Liver (tissue), 9 donors: ENCODE data around the gene EMP2. TPM values are rescaled to one million over a fixed set of nuclear protein-coding genes. Genes with fewer than 3 reads are reported as not detected.
"Not testable (repeated sequence)": the region's sequence is repeated elsewhere in the genome, so short reads cannot be mapped to it uniquely, and the experiment has no call there.

Experiments used
- DNase-seq: peaks from one replicate; pipeline ENCODE4 v3.0.0-alpha.2; 2017; ENCODE audit warnings: low spot score
- H3K27ac ChIP-seq, 2 donors: one replicate each; pipeline ENCODE4 v1.7.0; 2013; ENCODE audit warnings: inconsistent platforms in 2 of 2, low read length in 2 of 2, control low read depth in 1 of 2, low read depth in 1 of 2, mild to moderate bottlenecking in 1 of 2
- H3K27me3 ChIP-seq, 4 donors: one replicate each; pipeline versions ENCODE4 v1.6.1 to v1.7.0; 2013; ENCODE audit warnings: low read length in 3 of 4, inconsistent platforms in 1 of 4, mild to moderate bottlenecking in 1 of 4, moderate library complexity in 1 of 4; ENCODE audit not compliant: control insufficient read depth in 4 of 4, insufficient read depth in 4 of 4
- H3K36me3 ChIP-seq, 4 donors: one replicate each; pipeline versions ENCODE4 v1.6.1 to v1.7.0; 2013; ENCODE audit warnings: low read length in 3 of 4, mild to moderate bottlenecking in 3 of 4, low read depth in 1 of 4, moderate library complexity in 1 of 4; ENCODE audit not compliant: control insufficient read depth in 4 of 4, insufficient read depth in 3 of 4
- H3K4me1 ChIP-seq, 4 donors: one replicate each; pipeline versions ENCODE4 v1.6.1 to v1.7.0; 2013; ENCODE audit warnings: low read length in 3 of 4, mild to moderate bottlenecking in 3 of 4, moderate library complexity in 1 of 4; ENCODE audit not compliant: control insufficient read depth in 4 of 4, insufficient read depth in 4 of 4
- H3K4me3 ChIP-seq, 3 donors: one replicate each; pipeline versions ENCODE4 v1.6.1 to v1.7.0; 2013; ENCODE audit warnings: low read length in 3 of 3, control low read depth in 1 of 3, low read depth in 1 of 3, mild to moderate bottlenecking in 1 of 3
- H3K9ac ChIP-seq, 2 donors: one replicate each; pipeline ENCODE4 v1.7.0; 2013; ENCODE audit warnings: low read length in 2 of 2, mild to moderate bottlenecking in 2 of 2, moderate library complexity in 2 of 2, control low read depth in 1 of 2, low read depth in 1 of 2
- H3K9me3 ChIP-seq, 4 donors: one replicate each; pipeline versions ENCODE4 v1.6.1 to v1.7.0; 2013; ENCODE audit warnings: low read length in 3 of 4; ENCODE audit not compliant: control insufficient read depth in 4 of 4
- FOXA2 ChIP-seq: IDR thresholded peaks from 2 replicates; pipeline ENCODE4 v1.6.1; 2016; ENCODE audit warnings: antibody characterized with exemption
- JUND ChIP-seq, 2 donors: IDR thresholded peaks; 2 replicates each; pipeline ENCODE4 v1.6.1; 2016; ENCODE audit warnings: antibody characterized with exemption in 2 of 2
- MAX ChIP-seq: IDR thresholded peaks from 2 replicates; pipeline ENCODE4 v1.6.1; 2016; ENCODE audit warnings: antibody characterized with exemption
- RAD21 ChIP-seq, 2 donors: IDR thresholded peaks; 2 replicates each; pipeline ENCODE4 v1.6.1; 2016; ENCODE audit warnings: antibody characterized with exemption in 2 of 2, mild to moderate bottlenecking in 2 of 2
- REST ChIP-seq: IDR thresholded peaks from 2 replicates; pipeline ENCODE4 v1.6.1; 2016; ENCODE audit warnings: antibody characterized with exemption, mild to moderate bottlenecking
- RXRA ChIP-seq, 2 donors: IDR thresholded peaks; 2 replicates each; pipeline ENCODE4 v1.6.1; 2017 to 2018; ENCODE audit warnings: antibody characterized with exemption in 2 of 2, mild to moderate bottlenecking in 1 of 2
- SP1 ChIP-seq: IDR thresholded peaks from 2 replicates; pipeline ENCODE4 v1.6.1; 2018; ENCODE audit warnings: antibody characterized with exemption, mild to moderate bottlenecking
- YY1 ChIP-seq: IDR thresholded peaks from 2 replicates; pipeline ENCODE4 v1.6.1; 2016; ENCODE audit warnings: antibody characterized with exemption, mild to moderate bottlenecking
- ZBTB33 ChIP-seq: IDR thresholded peaks from 2 replicates; pipeline ENCODE4 v1.6.1; 2016; ENCODE audit warnings: antibody characterized with exemption
- WGBS: extraction: QIAGEN DNeasy Blood & Tissue Kit; methylation state at CpG from one replicate; pipeline ENCODE4 v1.1.7; 2013; 5-methylcytosine and 5-hydroxymethylcytosine counted together
- polyA plus RNA-seq, 2 donors: library from polyadenylated mRNA; stranded (reverse) in 1 of 2; unstranded in 1 of 2; fragments of 200-250 nt in 1 of 2; fragments of >200 nt in 1 of 2; fragmentation: Nextera tagmentation in 1 of 2; extraction: Ambion mirVana in 1 of 2; gene quantifications; one replicate each; pipeline versions ENCODE4 v1.2.1 to v1.2.3, GENCODE V29; 2013 to 2015
- total RNA-seq, 2 donors: library from RNA; depleted of rRNA; stranded (reverse); fragments of >200 nt; gene quantifications; one replicate each; pipeline ENCODE4 v1.2.3, GENCODE V29; 2014
- donor health status: healthy.
- donor health status: healthy.
- donor health status: healthy.
- donor health status: healthy.
- donor health status: healthy.

Gene EMP2
- total and polyA plus RNA-seq, 4 donors: 6.2 to 138 (median 66.7) TPM

DNA sequence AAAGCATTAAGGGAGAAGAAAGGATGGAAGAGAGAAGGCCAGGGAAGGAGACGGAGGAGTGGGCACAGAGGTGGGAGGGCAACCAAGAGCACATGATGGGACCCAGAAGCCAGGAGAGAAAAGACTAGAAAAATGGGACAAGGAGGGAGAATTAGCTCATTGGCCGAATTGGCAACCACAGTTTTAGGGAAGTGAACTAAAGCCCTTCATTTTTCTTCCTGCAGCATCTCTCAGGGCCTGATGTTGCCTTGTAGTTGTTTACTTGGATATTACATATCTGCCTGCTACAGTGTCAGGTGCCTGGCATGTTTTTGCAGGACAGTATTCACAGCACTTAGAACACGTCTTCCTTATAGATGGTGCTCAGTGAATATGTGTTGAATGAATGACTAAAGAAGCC lies 19.0 kb downstream of the EMP2 start:
- H3K27ac ChIP-seq: peak overlapping the region; percentile 4 to 26
- H3K36me3 ChIP-seq: no peaks in the 10 kb centered on the region
- no peak overlapping the region for H3K4me3 ChIP-seq
- no peak for DNase-seq
- H3K27me3 ChIP-seq: no peaks in the 10 kb centered on the region
- no peaks in the 10 kb centered on the region for H3K9me3 ChIP-seq
- TF ChIP-seq YY1 (no peak), FOXA2 (no peak), RXRA (IDR thresholded peaks at IDR 0.05) (no peak), JUND (IDR thresholded peaks at IDR 0.05) (no peak), SP1 (no peak), RAD21 (IDR thresholded peaks at IDR 0.05) (no peak)
- WGBS: 83% methylated on average over 3 of the region's 3 CpGs
- no peak overlapping the region for H3K9ac ChIP-seq
- H3K4me1 ChIP-seq: peaks cover 0 to 29% (median 15%) of the 10 kb centered on the region in 4 donors

- WGBS: 83% methylated on average over 3 of the region's 3 CpGs
- Histone ChIP-seq H3K27me3 (no peaks in the 10 kb centered on the region), H3K27ac (peak overlapping the region; percentile 4 to 26), H3K36me3 (no peaks in the 10 kb centered on the region), H3K4me1 (peaks cover 0 to 29% (median 15%) of the 10 kb centered on the region in 4 donors), H3K4me3 (no peak overlapping the region), H3K9ac (no peak overlapping the region), H3K9me3 (no peaks in the 10 kb centered on the region)
- TF ChIP-seq REST (no peak), ZBTB33 (no peak), MAX (peak; percentile 27)
- no peak for DNase-seq
Measured at GRCh38 chr16:10561001-10561400, 19.4 kb downstream of the EMP2 start.

DNA sequence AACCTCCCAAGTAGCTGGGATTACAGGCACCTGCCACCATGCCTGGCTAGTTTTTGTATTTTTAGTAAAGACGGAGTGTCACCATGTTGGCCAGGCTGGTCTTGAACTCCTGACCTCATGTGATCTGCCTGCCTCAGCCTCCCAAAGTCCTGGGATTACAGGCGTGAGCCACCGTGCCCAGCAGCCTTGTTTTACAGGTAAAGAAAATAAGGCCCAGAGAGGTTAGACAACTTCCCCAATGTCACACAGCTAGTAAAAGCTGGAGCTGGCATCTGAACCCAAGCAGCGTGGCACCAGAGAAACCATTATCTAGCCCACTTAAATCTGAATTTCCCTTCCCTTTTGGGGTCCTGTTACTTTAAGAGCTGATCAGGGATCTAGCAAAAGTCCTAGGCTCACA lies 20.6 kb downstream of the EMP2 start:
- H3K27me3 ChIP-seq, DNase-seq, H3K36me3 ChIP-seq, H3K9ac ChIP-seq, H3K4me3 ChIP-seq, H3K9me3 ChIP-seq: not testable (repeated sequence)
- WGBS: 93% methylated on average over 4 of the region's 4 CpGs
- Histone ChIP-seq H3K27ac (peak overlapping the region; percentile 86 to 92), H3K4me1 (peaks cover 0 to 29% (median 15%) of the 10 kb centered on the region in 4 donors)
